Heart left ventricle (tissue), 16 donors: ENCODE data around the gene ARHGAP8. TPM values are rescaled to one million over a fixed set of nuclear protein-coding genes. Genes with fewer than 3 reads are reported as not detected.

Experiments
- ATAC-seq, 4 donors: fragments of 200-7000 bp; cut with Tn5 transposase; one replicate each; pipeline ENCODE4 v1.9.1; 2020 to 2022; ENCODE audit warnings: moderate library complexity in 4 of 4, mild to moderate bottlenecking in 3 of 4, moderate number of reproducible peaks in 1 of 4
- DNase-seq, 5 donors: peaks; one replicate each; pipeline ENCODE4 v3.0.0-alpha.2; 2020
- H3K27ac ChIP-seq, 12 donors: fragments of 200-600 bp; sonication (generic) in 4 of 12; one replicate each; pipeline versions ENCODE4 v1.5.0 to v1.8.0; 2016 to 2022; ENCODE audit warnings: mild to moderate bottlenecking in 2 of 12
- H3K27me3 ChIP-seq, 9 donors: fragments of 200-600 bp; sonication (generic) in 2 of 9; one replicate each; pipeline versions ENCODE4 v1.5.1 to v1.8.0; 2016 to 2022; ENCODE audit warnings: mild to moderate bottlenecking in 3 of 9
- H3K36me3 ChIP-seq, 9 donors: fragments of 200-600 bp; sonication (generic) in 2 of 9; one replicate each; pipeline versions ENCODE4 v1.5.0 to v1.8.0; 2018 to 2022; ENCODE audit warnings: mild to moderate bottlenecking in 2 of 9
- H3K4me1 ChIP-seq, 12 donors: fragments of 200-600 bp; sonication (generic) in 4 of 12; one replicate each; pipeline versions ENCODE4 v1.5.0 to v1.8.0; 2016 to 2022; ENCODE audit warnings: mild to moderate bottlenecking in 3 of 12
- H3K4me3 ChIP-seq, 12 donors: fragments of 200-600 bp; sonication (generic) in 4 of 12; one replicate each; pipeline versions ENCODE4 v1.5.0 to v1.8.0; 2017 to 2022; ENCODE audit warnings: mild to moderate bottlenecking in 9 of 12, moderate library complexity in 4 of 12
- H3K9me3 ChIP-seq, 12 donors: fragments of 200-600 bp; sonication (generic) in 4 of 12; one replicate each; pipeline versions ENCODE4 v1.5.0 to v1.8.0; 2016 to 2022; ENCODE audit warnings: mild to moderate bottlenecking in 1 of 12
- CTCF ChIP-seq, 12 donors: fragments of 200-600 bp; sonication (generic) in 4 of 12; IDR thresholded peaks; one replicate each; pipeline versions ENCODE4 v1.5.0 to v1.8.0; 2018 to 2022; ENCODE audit warnings: antibody characterized with exemption in 12 of 12, mild to moderate bottlenecking in 5 of 12
- POLR2A ChIP-seq, 2 donors: fragments of 450-650 bp; IDR thresholded peaks; one replicate each; pipeline ENCODE4 v1.6.1; 2017; ENCODE audit warnings: antibody characterized with exemption in 2 of 2, mild to moderate bottlenecking in 2 of 2, moderate library complexity in 2 of 2
- WGBS, 4 donors: extraction: QIAGEN DNeasy Blood & Tissue Kit in 2 of 4; methylation state at CpG; one replicate each; pipeline versions ENCODE4 v1.1.5 to v1.1.7; 2013 to 2018; 5-methylcytosine and 5-hydroxymethylcytosine counted together
- intact Hi-C, 10 donors: fragments of 100-400 bp; cut with DNase I; formaldehyde crosslinking; loops; one replicate each; pipeline versions ENCODE4 v1.11.1 to v1.14.2; 2022
- long read RNA-seq, 3 donors: library from polyadenylated mRNA; unstranded; transcript quantifications; one replicate each; pipeline ENCODE4 v2.0.0, GENCODE V29; 2020 to 2021
- polyA plus RNA-seq, 2 donors: library from polyadenylated mRNA; stranded (reverse); fragments of 200-250 nt; gene quantifications; one replicate each; pipeline ENCODE4 v1.2.3, GENCODE V29; 2013
- total RNA-seq, 9 donors: library from RNA; depleted of rRNA in 2 of 9; stranded (reverse); fragments of >200 nt in 2 of 9; fragmentation: NEBNext Ultra II Directional in 3 of 9; extraction: Animal tissue kit (Norgen Biotek cat#: 25700) in 3 of 9; gene quantifications; one replicate each; pipeline versions ENCODE4 v1.1.0 to v1.2.4, GENCODE V29; 2016 to 2023
- donor health status: ischemic (EF 13 %, LVEDD 7.1; RV severe dilation, severe dysfunction).
- donor health status: healthy with polysubstance abuse.
- donor health status: DM: no; HTN: yes; CAD: no.
- donor health status: DM: no; HTN: no; CAD: no.
- donor health status: ischemic (EF 25% LVEDD 6.9; RV normal size, moderate dysfunction).
- donor health status: ischemic (EF 25% LVEDD 5.7; RV mildly dilated, moderate dysfunction).
- donor health status: healthy.
- donor health status: DM: yes; HTN: yes; CAD: no.
- donor health status: ischemic (EF 35%, LVEDD 5.7; RV mildly dilated, moderate dysfunction).
- donor health status: nonischemic (EF 11% LVEDD 7.7; RV severe dilation, severe dysfunction).
- donor health status: DM: yes; HTN: yes; CAD: no.
- donor health status: PGD.
- donor health status: ischemic (EF 29% LVEDD 5.4; RV normal size, mild dysfunction).
- donor health status: nonischemic (EF 23%, LVEDD 6.1; RV moderate dilation, normal function).

The ARHGAP8 gene
- total RNA-seq (1 to 10 TPM in 1 of 9 donors, under 1 TPM in 2, not detected in 6; 0.17 to 1.3 (median 0.28) TPM), polyA plus RNA-seq (under 1 TPM in 1 of 2 donors, not detected in 1; 0.08 TPM)
- long read RNA-seq, donor 1: 0 reads
- long read RNA-seq, donor 2: 0 reads
- long read RNA-seq, donor 3: 0 reads

GRCh38 chr22:44752285-44753188 lies at the start of gene ARHGAP8:
ARHGAP8 (plus strand) TSS chr22:44752575; CDS start chr22:44786528, 33,953 bp downstream.
- Histone ChIP-seq H3K9me3 (peaks cover 0 to 9% (median 0%) of the 10 kb centered on the region in 12 donors), H3K4me1 (peaks cover 0 to 9% (median 0%) of the 10 kb centered on the region in 12 donors), H3K36me3 (no peaks in the 10 kb centered on the region), H3K27ac (no peak within 1 kb of the TSS), H3K4me3 (peak within 1 kb of the TSS in 4 of 12 donors; percentile 15 to 39 (median 32)), H3K27me3 (peaks cover 11 to 67% (median 47%) of the 10 kb centered on the region in 9 donors)
- intact Hi-C loops: no loop called here
- TF ChIP-seq POLR2A (IDR thresholded peaks at IDR 0.05) (no peak), CTCF (IDR thresholded peaks at IDR 0.05) (no peak)
- WGBS, 4 donors: 3 to 5% (median 3%) methylated on average over 40 to 77 of the region's 78 CpGs
- ATAC-seq: no peak
- DNase-seq: no peak

- WGBS, 4 donors: 49 to 56% (median 54%) methylated on average over 22 to 23 of the region's 23 CpGs
- Histone ChIP-seq H3K4me1 (peaks cover 0 to 27% (median 17%) of the 10 kb centered on the region in 12 donors), H3K4me3 (peak overlapping the region in 10 of 12 donors; percentile 53 to 75 (median 64)), H3K27ac (no peak overlapping the region), H3K9me3 (no peaks in the 10 kb centered on the region), H3K36me3 (no peaks in the 10 kb centered on the region), H3K27me3 (peaks cover 0 to 13% (median 3%) of the 10 kb centered on the region in 9 donors)
- intact Hi-C loops: no loop called here
- TF ChIP-seq POLR2A (IDR thresholded peaks at IDR 0.05): no peak
- no peak for TF ChIP-seq CTCF (IDR thresholded peaks at IDR 0.05)
- ATAC-seq: no peak
- DNase-seq: no peak
Observed at GRCh38 chr22:44703255-44703870, 49.0 kb upstream of the ARHGAP8 start.

- WGBS, 4 donors: 92 to 98% (median 96%) methylated on average over 13 to 16 of the region's 16 CpGs
- DNase-seq (no peak), ATAC-seq (no peak)
- peaks cover 0 to 19% (median 15%) of the 10 kb centered on the region in 12 donors for H3K4me1 ChIP-seq
- no peak overlapping the region for H3K27ac ChIP-seq
- intact Hi-C loops: no loop called here
- H3K4me3 ChIP-seq: no peak overlapping the region
- H3K9me3 ChIP-seq: no peaks in the 10 kb centered on the region
- H3K36me3 ChIP-seq: no peaks in the 10 kb centered on the region
- peaks cover 0 to 13% (median 3%) of the 10 kb centered on the region in 9 donors for H3K27me3 ChIP-seq
- TF ChIP-seq CTCF (IDR thresholded peaks at IDR 0.05): no peak
- no peak for TF ChIP-seq POLR2A (IDR thresholded peaks at IDR 0.05)
Observed at GRCh38 chr22:44704159-44705021, 48.0 kb upstream of the ARHGAP8 start.
